Brain pericyte (primary cell): ENCODE data around the gene ZCCHC7.
"Not testable (repeated sequence)": the region's sequence is repeated elsewhere in the genome, so short reads cannot be mapped to it uniquely, and the experiment has no call there.

Experiments
- DNase-seq: peaks from one replicate; pipeline ENCODE4 v3.0.0-alpha.2; 2012; ENCODE audit warnings: low read depth, low spot score

The ZCCHC7 gene

DNA sequence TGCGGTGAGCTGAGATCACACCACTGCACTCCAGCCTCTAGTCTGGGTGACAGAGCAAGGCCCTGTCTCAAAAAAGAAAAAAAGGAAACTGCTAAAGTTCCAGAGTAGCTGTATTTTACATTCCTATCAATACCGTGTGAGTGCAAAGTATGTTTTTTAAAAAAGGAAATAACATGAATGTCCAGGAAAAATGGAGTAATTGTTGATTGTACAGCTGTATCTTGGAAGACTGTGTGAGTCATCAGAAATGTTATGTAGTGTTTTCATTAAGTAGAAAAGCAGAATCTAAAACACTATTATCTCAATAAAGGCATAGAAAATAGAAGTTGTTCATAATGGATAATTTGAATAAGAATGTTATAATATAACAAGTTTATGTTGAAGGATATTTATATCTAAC, 53.9 kb downstream of the ZCCHC7 start:
- DNase-seq: no peak

DNA sequence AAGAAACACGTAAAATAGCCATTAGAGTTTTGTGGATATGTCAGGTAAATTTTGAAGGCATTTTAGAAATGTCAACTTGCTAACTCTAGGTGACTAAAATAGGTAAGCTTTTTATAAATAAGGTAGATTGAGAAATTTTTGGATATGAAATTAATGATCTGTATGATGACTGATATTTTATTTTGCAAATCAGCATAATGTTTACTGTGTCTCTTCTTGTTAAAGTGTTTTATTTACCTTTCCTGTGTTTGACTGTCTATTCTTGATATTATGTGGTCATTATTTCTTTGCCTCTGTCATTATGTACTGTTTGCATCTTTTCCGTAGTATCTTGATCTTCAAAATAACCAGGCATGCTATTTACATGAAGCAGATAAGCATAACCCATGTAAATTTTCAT, 58.4 kb downstream of the ZCCHC7 start:
- no peak for DNase-seq

DNA sequence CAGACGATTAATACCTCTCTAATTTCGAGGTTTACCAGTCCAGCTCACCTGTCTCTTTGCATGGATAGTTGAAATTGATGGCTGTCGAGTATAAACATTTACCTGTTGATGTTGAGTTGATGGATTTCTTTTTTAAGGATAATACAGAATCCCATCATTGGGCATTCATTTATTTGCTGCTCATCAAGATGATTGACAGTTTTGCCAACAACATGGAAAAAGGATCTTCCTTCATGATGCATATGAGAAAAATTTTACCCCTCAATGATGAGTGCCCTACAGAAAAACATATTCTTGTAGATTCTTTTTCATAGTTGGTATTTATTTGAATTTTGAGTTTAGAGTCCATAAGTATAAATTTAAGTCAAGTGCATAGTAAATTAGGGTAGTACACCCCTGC, 59.2 kb downstream of the ZCCHC7 start:
- no peak for DNase-seq

DNA sequence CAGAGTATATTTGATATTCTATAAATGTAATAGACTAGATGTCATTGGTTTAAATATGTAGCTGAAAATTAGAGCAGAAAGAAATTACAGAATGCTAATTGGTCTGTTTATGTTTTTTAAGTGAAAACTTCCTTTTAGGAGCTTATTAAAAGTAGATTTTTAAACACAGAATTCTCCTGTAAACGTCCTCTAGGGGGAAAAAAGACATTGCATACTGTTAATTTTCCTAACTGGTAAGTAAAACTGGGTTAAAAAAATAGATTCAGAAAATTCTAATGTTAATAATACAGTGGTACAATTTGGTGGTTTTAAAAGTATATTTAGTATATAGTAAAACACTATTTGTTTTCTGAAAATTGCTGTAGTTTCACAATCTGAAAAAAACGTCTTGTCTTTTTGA, 59.8 kb downstream of the ZCCHC7 start:
- DNase-seq: no peak

DNA sequence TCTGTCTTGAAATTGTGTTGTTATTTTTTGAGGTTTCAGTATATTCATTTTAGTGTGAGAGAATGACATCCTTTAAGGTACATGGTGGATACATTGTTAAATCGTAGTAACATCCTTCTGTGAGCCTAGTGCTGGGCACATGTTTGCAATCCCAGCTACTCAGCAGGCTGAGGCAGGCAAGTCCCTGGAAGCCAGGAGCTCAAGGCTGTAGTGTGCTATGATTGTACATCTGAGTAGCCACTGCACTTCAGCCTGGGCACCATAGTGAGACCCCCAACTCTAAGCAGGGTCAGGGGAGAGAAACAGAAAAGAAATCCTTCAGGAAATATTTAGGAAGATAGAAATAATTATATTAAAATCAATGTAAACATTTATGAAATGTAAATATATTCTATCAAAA, 62.3 kb downstream of the ZCCHC7 start:
- DNase-seq: no peak

DNA sequence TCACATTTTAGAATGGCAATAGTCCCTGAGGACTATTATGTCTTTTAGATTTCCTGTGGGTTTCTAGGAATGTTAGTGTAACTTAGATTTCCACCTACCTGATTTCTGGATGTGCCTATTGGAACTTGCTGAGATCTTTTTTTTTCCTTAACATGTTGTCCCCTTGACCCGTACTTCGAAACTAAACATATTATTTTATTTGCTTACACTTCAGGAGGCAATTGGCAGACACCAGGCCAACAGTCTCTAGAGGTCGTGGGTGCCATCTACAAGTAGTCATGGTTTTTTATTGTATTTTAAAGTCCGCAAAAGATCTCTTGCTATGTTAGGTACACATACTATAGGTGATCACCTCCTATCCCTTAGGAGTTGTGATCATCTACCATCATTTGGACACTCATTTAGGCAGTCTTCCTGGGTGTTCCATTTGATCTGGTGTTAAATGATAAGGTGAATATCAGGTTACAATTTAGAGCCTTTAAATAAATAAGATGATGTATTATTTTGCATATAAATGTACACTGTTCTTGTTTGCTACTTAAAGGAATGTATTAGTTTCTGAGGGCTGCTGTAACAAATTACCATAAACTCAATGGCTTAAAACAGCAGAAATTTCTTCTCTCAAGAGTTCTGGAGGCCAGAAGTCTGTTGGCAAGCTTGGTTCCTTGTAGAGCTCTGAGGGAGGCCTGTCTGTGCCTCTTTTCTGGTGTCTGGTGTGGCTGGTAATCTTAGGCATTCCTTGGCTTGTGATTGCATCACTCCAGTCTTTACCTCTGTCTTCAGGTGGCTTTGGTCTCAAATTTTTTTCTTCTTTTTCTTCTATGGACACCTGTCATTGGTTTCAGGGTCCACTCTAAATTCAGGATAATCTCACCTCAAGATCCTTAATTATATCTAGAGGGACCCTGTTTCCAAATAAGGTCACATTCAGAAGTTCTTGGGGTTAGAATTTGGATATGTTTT, 64.8 kb downstream of the ZCCHC7 start:
- no peak for DNase-seq

DNA sequence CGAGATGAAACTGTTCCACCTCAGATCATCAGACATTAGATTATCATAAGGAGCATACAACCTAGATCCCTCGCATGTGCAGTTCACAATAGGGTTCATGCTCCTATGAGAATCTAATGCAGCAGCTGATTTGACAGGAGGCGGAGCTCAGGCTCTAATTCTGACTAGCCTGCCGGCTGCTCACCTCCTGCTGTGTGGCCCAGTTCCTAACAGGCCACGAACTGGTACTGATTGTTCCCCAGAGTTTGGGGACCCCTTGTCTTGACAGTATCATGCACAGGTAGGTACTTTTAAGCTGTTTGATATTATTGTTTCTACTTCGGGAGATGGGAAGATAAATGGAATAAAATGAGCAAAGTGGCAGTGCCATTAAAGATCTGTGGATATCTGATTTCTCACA, 66.9 kb downstream of the ZCCHC7 start:
- no peak for DNase-seq

DNA sequence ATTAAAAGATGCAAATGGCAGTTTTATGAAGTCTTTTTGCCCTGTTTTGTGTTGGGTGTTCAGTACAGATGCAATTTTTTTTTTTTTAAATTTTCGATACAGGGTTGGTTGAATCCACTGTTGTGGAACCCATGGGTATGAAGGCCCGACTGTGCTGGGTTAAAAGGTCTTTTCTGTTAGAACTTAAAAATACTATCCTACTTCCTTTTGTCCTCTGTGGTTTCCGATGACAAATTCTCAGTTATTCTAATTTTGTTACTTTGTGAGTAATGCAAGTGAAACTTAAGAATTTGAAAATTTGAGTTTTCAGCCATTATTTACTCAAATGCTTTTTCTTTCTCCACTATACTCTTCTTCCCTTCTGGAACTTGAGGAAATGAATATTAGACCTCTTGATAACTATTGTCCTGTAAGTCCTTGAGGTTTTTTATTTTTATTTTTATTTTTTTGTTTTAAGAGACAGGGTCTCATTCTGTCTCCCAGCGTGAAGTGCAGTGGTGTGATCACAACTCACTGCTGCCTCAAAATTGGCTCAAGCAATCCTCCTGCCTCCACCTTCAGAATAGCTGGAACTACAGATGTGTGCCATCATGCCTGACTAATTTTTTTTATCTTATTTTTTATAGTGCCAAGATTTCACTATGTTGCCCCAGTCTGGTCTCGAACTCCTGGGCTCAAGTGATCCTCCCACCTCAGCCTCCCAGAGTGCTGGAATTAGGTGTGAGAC, 67.5 kb downstream of the ZCCHC7 start:
- no peak for DNase-seq

DNA sequence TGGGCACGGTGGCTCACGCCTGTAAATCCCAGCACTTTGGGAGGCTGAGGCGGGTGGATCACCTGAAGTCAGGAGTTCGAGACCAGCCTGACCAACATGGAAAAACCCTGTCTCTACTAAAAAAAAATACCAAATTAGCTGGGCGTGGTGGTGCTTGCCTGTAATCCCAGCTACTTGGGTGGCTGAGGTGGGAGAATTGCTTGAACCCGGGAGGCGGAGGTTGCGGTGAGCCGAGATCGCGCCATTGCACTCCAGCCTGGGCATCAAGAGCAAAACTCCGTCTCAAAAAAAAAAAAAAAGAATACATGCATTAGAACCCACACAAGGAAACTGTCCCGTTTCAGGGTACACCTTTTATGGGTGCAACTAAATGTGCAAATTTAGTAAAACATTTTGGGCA, 70.4 kb downstream of the ZCCHC7 start:
- not testable (repeated sequence) for DNase-seq

DNA sequence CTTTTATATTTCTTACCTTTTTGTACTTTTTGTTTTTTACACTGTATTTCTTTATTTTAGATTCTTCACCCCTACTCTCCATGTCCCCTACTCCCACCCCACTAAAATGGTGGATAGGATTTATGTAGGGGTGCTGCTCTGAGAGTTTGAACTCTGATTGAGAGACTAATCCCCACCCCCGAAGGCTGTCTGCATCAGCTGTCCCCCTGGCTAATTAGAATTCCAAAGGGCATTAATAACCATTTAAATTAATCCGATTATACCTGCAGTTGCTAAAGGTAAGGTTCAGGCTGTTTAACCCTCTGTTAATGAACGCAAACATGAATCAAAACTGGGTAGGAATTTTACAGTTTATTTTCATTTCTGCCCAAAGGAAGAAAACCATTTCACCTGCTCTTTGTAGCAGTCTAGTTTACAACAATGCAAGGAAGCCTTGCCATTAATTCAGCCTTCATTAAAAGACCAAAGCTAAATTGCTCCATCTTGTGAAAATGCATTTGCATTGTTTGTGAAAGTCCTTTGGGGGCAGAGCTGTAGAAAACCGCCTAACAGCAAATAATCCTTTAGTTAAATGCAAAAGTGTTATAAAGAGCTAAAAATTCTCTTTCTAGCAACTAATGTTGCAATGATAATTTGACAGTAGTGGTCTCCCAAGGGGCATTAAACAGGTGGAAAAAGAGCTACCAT, 71.2 kb downstream of the ZCCHC7 start:
- no peak for DNase-seq

DNA sequence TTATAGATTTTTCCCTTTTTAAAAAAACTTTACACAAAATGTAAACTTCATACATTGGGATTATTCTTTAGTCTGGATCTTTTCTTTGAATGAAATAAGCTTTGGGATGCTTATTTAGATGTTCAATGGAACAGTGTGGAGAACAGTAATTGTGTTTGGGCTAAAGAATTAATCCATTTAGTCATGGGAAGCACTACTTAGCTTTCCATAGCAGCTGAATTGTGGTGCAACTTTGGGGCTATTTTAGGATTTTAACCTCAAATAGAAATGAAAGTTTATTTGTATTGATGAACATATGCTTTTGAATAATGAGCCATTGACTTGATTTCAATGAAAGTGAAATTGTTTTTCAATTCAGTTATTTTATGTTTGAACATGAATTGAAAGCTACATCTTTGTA, 72.4 kb downstream of the ZCCHC7 start:
- DNase-seq: no peak

DNA sequence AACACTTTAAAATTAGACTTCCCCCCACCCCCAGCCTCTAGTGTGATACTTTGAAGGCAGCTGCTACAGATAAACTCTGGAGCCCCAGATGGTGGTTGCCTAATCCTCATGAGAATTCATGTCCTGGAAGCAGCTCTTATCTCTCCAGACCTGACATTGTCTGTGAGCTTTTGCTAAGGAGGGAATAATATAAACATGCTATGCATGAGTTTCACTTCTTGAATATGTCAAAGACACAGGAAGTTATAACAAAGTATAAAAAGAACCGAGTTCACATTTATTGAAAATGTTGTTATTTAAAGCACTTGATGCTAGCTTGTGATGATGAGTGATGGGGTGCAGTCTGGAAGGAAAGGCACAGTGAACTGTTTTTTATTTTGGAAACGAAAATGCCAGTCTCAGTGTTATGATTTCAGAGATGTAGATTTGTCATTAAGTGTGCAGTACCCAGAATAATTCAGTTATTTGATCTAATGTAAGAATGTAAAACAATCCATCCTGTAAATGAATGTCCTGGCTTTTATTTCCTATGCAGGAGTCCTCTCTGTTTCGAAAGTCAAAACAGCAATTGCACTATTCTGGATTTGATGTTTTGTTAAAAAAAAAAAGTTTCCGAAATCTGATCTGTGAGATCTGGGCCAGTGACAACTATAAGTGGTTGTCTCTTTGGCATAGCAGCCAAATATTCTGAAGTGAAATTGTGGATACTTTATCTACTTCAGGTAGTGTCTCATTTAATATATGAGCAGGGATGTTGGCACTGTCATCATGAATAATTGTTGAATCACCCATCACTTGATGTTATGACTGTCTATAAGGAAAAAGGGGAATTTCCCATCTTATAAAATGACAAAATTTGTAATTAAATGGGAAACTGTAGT, 77.0 kb downstream of the ZCCHC7 start:
- DNase-seq: no peak

DNA sequence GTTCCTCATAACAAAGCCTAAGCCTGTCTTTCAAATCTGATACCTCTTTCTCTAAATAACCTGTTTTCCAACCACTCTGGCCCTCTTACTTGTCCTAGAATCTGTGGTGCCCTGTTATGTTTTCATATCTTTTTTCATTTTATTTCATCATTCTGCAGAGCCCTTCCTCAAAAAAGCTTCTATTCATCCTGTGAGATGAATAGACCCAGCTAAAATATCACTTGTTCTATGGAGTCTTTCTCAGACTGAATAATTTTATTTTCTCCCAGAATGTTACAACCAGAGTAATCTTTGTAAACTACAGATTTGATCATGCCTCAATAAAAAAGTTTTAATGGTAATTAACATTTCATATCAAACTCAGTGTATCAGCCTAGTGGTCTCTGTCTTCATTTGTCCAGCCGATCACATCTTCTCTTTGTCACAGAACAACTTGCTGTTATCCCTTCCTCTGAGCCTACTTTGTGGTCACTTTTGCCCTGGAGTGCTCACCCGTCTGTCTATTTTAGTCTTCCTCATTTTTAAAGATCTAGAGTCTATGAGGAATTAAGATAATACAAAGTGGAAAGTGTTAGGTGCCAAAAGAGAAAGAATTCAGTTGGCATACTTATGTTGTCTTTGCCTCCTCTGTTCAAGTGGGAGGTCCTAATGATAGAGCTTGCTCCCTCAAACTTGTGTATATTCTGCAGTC, 77.8 kb downstream of the ZCCHC7 start:
- no peak for DNase-seq

DNA sequence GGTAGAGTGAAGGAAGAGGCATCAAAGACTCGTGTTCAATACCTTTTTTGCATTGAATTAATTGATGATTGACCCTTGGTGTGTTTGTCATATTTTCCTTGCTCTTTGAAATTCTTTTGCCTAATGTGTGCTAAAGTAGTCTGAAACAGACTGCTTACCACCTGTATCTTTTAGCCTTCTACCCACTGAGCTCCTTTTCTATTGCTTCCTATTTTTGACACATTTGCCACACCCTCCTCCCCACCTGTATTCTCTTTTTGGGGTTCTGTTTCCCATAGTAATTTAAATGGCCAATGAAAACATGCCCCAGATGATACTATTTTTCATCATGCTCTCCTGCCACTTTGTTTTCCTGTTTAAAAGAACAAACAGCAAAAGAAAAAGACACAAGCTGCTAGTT, 78.5 kb downstream of the ZCCHC7 start:
- DNase-seq: no peak

DNA sequence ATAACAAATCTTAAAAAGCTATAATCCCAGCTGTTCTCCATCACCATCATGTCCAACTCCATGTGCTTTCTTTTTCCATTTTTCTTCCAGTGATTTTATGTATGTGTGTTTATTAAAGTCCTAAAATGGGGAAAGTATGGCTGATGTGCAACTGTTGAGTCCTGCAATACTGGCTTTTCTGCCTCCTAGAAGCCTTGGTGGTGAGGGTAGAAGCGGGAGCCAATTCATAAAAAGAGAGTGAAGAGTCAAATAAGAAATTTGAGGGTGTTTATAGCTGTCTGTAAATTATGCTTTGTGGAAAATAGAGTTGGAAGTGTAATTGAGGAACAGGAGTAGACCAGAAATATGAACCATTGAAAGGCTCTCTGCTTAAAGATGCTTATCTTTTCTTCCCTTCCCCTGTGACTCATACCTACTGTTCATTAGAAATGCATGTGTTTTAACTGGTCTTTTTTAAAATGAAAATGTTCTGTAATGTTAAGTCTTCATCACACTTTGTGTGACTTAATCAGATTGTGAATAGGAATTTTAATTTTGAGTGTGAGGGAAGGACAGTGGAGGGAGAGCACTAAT, 80.1 kb downstream of the ZCCHC7 start:
- no peak for DNase-seq

DNA sequence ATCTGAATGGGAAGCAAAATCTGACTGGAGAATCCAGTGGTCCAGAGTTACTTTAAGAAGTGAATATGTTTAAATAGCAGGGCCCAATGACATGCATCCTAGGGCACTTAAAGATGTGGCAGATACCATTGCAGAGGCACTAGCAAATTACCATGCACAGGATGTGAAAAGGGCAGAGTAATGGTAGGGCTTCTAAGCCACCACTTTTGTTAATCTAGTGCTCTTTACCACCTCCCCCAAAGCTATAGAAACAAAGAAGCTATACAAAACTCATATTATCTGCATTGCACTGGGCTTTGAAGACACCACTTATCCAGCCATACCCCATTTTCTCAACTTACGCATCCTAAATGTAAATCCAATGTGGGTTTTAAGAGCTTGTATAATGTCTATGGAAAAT, 81.2 kb downstream of the ZCCHC7 start:
- no peak for DNase-seq

DNA sequence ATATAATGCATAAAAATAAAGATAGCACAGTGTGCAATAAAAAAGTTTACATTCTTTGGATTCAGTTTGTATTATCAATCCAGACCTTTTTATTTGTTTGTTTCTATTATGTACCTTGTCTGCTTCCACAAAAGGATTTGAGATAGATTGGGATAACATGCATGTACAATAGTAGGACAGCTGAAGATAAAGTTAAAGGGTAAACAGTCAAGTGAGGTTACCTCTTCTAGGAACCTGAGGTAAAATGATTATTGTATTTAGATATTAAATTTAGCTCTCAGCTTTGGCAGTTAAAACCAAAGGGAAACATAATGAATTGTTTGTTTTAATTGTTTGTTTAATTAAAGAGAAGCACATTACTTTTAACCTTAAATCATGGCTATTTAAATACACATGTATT, 81.7 kb downstream of the ZCCHC7 start:
- DNase-seq: no peak

DNA sequence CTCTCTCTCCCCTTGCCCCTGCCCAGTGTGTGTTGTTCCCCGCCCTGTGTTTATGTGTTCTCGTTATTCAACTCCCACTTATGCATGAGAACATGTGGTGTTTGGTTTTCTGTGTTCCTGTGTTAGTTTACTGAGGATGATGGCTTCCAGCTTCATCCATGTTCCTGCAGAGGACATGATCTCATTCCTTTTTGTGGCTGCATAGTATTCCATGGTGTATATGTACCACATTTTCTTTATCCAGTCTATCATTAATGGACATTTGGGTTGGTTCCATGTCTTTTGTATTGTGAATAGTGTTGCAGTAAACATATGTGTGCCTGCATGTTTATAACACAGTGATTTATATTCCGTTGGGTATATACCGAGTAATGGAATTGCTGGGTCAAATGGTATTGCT, 83.1 kb downstream of the ZCCHC7 start:
- not testable (repeated sequence) for DNase-seq

DNA sequence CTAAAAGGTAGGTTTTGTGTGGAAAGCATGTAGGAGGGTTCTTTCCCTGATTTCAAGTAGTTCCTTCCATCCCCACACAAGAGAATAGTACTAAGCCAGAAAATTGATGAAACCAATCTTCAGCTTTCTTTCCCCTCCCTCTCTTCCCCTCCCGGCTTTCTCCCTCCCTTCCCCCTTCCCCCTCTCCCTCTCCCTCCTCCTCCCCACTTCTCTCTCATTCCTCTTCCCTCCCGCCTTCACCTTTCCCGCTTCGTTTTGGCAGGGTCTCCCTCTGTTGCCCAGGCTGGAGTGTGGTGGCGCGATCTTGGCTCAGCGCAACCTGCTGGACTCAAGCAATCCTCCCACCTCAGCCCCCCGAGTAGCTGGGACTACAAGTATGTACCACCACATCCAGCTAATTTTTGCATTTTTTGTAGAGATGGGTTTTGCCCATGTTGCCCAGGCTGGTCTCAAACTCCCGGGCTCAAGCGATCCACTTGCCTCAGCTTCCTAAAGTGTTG, 85.8 kb downstream of the ZCCHC7 start:
- DNase-seq: no peak
